Liver (tissue), 9 donors: ENCODE data around the gene PTPRQ. TPM values are rescaled to one million over a fixed set of nuclear protein-coding genes. Genes with fewer than 3 reads are reported as not detected.

Source experiments
- DNase-seq: peaks from one replicate; pipeline ENCODE4 v3.0.0-alpha.2; 2017; ENCODE audit warnings: low spot score
- H3K27ac ChIP-seq, 2 donors: one replicate each; pipeline ENCODE4 v1.7.0; 2013; ENCODE audit warnings: inconsistent platforms in 2 of 2, low read length in 2 of 2, control low read depth in 1 of 2, low read depth in 1 of 2, mild to moderate bottlenecking in 1 of 2
- H3K27me3 ChIP-seq, 4 donors: one replicate each; pipeline versions ENCODE4 v1.6.1 to v1.7.0; 2013; ENCODE audit warnings: low read length in 3 of 4, inconsistent platforms in 1 of 4, mild to moderate bottlenecking in 1 of 4, moderate library complexity in 1 of 4; ENCODE audit not compliant: control insufficient read depth in 4 of 4, insufficient read depth in 4 of 4
- H3K36me3 ChIP-seq, 4 donors: one replicate each; pipeline versions ENCODE4 v1.6.1 to v1.7.0; 2013; ENCODE audit warnings: low read length in 3 of 4, mild to moderate bottlenecking in 3 of 4, low read depth in 1 of 4, moderate library complexity in 1 of 4; ENCODE audit not compliant: control insufficient read depth in 4 of 4, insufficient read depth in 3 of 4
- H3K4me1 ChIP-seq, 4 donors: one replicate each; pipeline versions ENCODE4 v1.6.1 to v1.7.0; 2013; ENCODE audit warnings: low read length in 3 of 4, mild to moderate bottlenecking in 3 of 4, moderate library complexity in 1 of 4; ENCODE audit not compliant: control insufficient read depth in 4 of 4, insufficient read depth in 4 of 4
- H3K4me3 ChIP-seq, 3 donors: one replicate each; pipeline versions ENCODE4 v1.6.1 to v1.7.0; 2013; ENCODE audit warnings: low read length in 3 of 3, control low read depth in 1 of 3, low read depth in 1 of 3, mild to moderate bottlenecking in 1 of 3
- H3K9ac ChIP-seq, 2 donors: one replicate each; pipeline ENCODE4 v1.7.0; 2013; ENCODE audit warnings: low read length in 2 of 2, mild to moderate bottlenecking in 2 of 2, moderate library complexity in 2 of 2, control low read depth in 1 of 2, low read depth in 1 of 2
- H3K9me3 ChIP-seq, 4 donors: one replicate each; pipeline versions ENCODE4 v1.6.1 to v1.7.0; 2013; ENCODE audit warnings: low read length in 3 of 4; ENCODE audit not compliant: control insufficient read depth in 4 of 4
- EGR1 ChIP-seq, 2 donors: IDR thresholded peaks; 2 replicates each; pipeline ENCODE4 v1.6.1; 2016 to 2018; ENCODE audit warnings: antibody characterized with exemption in 2 of 2, low read depth in 2 of 2
- FOXA1 ChIP-seq: IDR thresholded peaks from 2 replicates; pipeline ENCODE4 v1.6.1; 2016; ENCODE audit warnings: antibody characterized with exemption
- FOXA2 ChIP-seq: IDR thresholded peaks from 2 replicates; pipeline ENCODE4 v1.6.1; 2016; ENCODE audit warnings: antibody characterized with exemption
- HNF4A ChIP-seq, 2 donors: conservative IDR thresholded peaks; 2 replicates each; pipeline ENCODE4 v1.6.1; 2016; ENCODE audit warnings: antibody characterized with exemption in 2 of 2, mild to moderate bottlenecking in 2 of 2
- RAD21 ChIP-seq, 2 donors: IDR thresholded peaks; 2 replicates each; pipeline ENCODE4 v1.6.1; 2016; ENCODE audit warnings: antibody characterized with exemption in 2 of 2, mild to moderate bottlenecking in 2 of 2
- RXRA ChIP-seq, 2 donors: IDR thresholded peaks; 2 replicates each; pipeline ENCODE4 v1.6.1; 2017 to 2018; ENCODE audit warnings: antibody characterized with exemption in 2 of 2, mild to moderate bottlenecking in 1 of 2
- SP1 ChIP-seq: IDR thresholded peaks from 2 replicates; pipeline ENCODE4 v1.6.1; 2018; ENCODE audit warnings: antibody characterized with exemption, mild to moderate bottlenecking
- YY1 ChIP-seq: IDR thresholded peaks from 2 replicates; pipeline ENCODE4 v1.6.1; 2016; ENCODE audit warnings: antibody characterized with exemption, mild to moderate bottlenecking
- WGBS: extraction: QIAGEN DNeasy Blood & Tissue Kit; methylation state at CpG from one replicate; pipeline ENCODE4 v1.1.7; 2013; 5-methylcytosine and 5-hydroxymethylcytosine counted together
- polyA plus RNA-seq, 2 donors: library from polyadenylated mRNA; stranded (reverse) in 1 of 2; unstranded in 1 of 2; fragments of 200-250 nt in 1 of 2; fragments of >200 nt in 1 of 2; fragmentation: Nextera tagmentation in 1 of 2; extraction: Ambion mirVana in 1 of 2; gene quantifications; one replicate each; pipeline versions ENCODE4 v1.2.1 to v1.2.3, GENCODE V29; 2013 to 2015
- total RNA-seq, 2 donors: library from RNA; depleted of rRNA; stranded (reverse); fragments of >200 nt; gene quantifications; one replicate each; pipeline ENCODE4 v1.2.3, GENCODE V29; 2014
- TF ChIP-seq, protein P1 (sequence below): IDR thresholded peaks from 2 replicates; pipeline ENCODE4 v1.6.1; 2016; ENCODE audit warnings: antibody characterized with exemption, mild to moderate bottlenecking
- TF ChIP-seq, protein P2 (sequence below): IDR thresholded peaks from 2 replicates; pipeline ENCODE4 v1.6.1; 2016; ENCODE audit warnings: antibody characterized with exemption
- donor health status: healthy.
- donor health status: healthy.
- donor health status: healthy.
- donor health status: healthy.
- donor health status: healthy.

The PTPRQ gene
- total and polyA plus RNA-seq, 4 donors, result 0.02 to 0.08 (median 0.04) TPM

DNA sequence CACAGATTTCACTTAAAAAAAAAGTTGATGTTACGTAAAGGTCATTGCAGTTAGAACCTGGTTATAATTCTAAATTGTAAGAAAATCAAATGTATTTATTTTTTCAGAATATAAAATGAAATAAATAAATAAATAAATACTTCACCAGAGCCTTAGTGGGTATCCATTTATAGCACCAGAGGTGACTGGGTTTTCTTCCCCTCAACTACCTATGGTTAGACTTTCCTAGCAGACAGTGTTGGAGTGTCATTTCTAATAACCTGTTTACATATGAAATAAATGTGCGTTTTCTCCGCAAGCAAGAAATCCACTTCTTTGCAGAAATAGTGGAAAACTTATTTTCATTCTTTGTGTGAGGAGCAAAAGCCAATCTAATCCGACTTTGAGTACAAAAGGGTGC, 269.4 kb downstream of the PTPRQ start (continued):
- TF ChIP-seq, protein P1, sequence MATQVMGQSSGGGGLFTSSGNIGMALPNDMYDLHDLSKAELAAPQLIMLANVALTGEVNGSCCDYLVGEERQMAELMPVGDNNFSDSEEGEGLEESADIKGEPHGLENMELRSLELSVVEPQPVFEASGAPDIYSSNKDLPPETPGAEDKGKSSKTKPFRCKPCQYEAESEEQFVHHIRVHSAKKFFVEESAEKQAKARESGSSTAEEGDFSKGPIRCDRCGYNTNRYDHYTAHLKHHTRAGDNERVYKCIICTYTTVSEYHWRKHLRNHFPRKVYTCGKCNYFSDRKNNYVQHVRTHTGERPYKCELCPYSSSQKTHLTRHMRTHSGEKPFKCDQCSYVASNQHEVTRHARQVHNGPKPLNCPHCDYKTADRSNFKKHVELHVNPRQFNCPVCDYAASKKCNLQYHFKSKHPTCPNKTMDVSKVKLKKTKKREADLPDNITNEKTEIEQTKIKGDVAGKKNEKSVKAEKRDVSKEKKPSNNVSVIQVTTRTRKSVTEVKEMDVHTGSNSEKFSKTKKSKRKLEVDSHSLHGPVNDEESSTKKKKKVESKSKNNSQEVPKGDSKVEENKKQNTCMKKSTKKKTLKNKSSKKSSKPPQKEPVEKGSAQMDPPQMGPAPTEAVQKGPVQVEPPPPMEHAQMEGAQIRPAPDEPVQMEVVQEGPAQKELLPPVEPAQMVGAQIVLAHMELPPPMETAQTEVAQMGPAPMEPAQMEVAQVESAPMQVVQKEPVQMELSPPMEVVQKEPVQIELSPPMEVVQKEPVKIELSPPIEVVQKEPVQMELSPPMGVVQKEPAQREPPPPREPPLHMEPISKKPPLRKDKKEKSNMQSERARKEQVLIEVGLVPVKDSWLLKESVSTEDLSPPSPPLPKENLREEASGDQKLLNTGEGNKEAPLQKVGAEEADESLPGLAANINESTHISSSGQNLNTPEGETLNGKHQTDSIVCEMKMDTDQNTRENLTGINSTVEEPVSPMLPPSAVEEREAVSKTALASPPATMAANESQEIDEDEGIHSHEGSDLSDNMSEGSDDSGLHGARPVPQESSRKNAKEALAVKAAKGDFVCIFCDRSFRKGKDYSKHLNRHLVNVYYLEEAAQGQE, result no peak
- no peak for TF ChIP-seq FOXA2
- TF ChIP-seq RXRA (IDR thresholded peaks at IDR 0.05), result no peak

DNA sequence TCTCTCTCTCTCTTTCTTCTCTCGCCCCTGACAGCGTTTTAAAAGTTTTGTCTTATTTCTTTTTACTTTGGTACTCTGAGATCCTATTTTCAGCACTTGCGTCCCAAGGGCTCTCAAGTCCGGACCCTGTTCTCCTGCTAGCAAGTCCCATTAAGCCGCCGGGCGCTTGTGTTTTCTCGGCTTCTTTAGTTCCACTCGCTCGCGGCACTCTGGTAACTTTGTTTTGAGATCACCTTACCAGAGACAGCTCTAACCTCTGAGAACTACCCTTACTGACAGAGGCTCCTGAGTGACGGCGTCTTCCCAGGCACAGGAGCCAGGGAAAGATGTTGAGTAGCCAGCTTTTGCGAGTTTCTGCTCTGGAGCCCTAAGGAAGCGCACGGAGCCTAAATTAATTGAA, 270.0 kb downstream of the PTPRQ start:
- no peak for DNase-seq
- H3K36me3 ChIP-seq, result no peaks in the 10 kb centered on the region
- H3K9ac ChIP-seq, result no peak overlapping the region
- H3K4me3 ChIP-seq, result peak overlapping the region; percentile 10 to 41 (median 22)
- no peaks in the 10 kb centered on the region for H3K4me1 ChIP-seq
- H3K9me3 ChIP-seq, result no peaks in the 10 kb centered on the region
- WGBS, result 13% methylated on average over 16 of the region's 16 CpGs
- no peaks in the 10 kb centered on the region for H3K27me3 ChIP-seq
- TF ChIP-seq SP1, result no peak
- peak; percentile 34 for TF ChIP-seq YY1
- TF ChIP-seq RXRA (IDR thresholded peaks at IDR 0.05), result no peak
- no peak for TF ChIP-seq HNF4A (conservative IDR thresholded peaks at IDR 0.05)
- H3K27ac ChIP-seq, result no peak overlapping the region

DNA sequence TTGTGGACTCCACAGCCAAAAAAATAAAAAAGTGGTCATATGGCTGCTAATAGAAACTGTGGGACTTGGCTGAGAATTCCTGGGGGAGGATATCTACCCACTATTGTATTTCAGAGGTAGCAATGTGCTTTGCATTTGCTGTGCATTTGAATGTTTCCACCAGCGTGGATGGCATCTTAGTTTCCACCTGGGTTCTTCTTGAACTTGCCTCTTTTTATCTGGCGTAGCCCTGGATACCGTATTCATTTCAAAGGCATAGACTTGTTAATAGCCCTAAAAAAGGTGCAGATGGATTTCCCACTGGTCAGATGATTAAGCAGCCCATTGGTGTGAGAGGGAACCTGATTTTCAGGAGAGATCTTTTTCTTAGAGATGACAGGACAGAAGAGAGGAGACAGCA, 270.8 kb downstream of the PTPRQ start:
- WGBS, result 69% methylated on average over 3 of the region's 3 CpGs

More for the DNA sequence above, 270.8 kb downstream of the PTPRQ start:
- Histone ChIP-seq H3K9me3 (no peaks in the 10 kb centered on the region), H3K9ac (no peak overlapping the region), H3K27ac (no peak overlapping the region), H3K27me3 (no peaks in the 10 kb centered on the region), H3K4me3 (no peak overlapping the region), H3K4me1 (no peaks in the 10 kb centered on the region), H3K36me3 (no peaks in the 10 kb centered on the region)
- TF ChIP-seq HNF4A (conservative IDR thresholded peaks at IDR 0.05), result no peak
- TF ChIP-seq, protein P1, result no peak
- no peak for TF ChIP-seq FOXA1
- TF ChIP-seq EGR1 (IDR thresholded peaks at IDR 0.05; ENCODE audit: low read depth in 2 of 2), result no peak
- TF ChIP-seq, protein P2, sequence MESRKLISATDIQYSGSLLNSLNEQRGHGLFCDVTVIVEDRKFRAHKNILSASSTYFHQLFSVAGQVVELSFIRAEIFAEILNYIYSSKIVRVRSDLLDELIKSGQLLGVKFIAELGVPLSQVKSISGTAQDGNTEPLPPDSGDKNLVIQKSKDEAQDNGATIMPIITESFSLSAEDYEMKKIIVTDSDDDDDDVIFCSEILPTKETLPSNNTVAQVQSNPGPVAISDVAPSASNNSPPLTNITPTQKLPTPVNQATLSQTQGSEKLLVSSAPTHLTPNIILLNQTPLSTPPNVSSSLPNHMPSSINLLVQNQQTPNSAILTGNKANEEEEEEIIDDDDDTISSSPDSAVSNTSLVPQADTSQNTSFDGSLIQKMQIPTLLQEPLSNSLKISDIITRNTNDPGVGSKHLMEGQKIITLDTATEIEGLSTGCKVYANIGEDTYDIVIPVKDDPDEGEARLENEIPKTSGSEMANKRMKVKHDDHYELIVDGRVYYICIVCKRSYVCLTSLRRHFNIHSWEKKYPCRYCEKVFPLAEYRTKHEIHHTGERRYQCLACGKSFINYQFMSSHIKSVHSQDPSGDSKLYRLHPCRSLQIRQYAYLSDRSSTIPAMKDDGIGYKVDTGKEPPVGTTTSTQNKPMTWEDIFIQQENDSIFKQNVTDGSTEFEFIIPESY, result no peak
- no peak for TF ChIP-seq RAD21 (IDR thresholded peaks at IDR 0.05)
- TF ChIP-seq RXRA (IDR thresholded peaks at IDR 0.05), result no peak
- DNase-seq, result no peak
